NOMO-1 (cell line): ENCODE results near the gene CCDC78.
A peak's percentile ranks its signal among the peaks of the same experiment; 100 is the strongest.
"Not testable (repeated sequence)": the region's sequence is repeated elsewhere in the genome, so short reads cannot be mapped to it uniquely, and the experiment has no call there.

Source experiments
- DNase-seq, 2 experiments: peaks; one replicate each; lab custom pipeline; 2025; ENCODE audit not compliant: unreplicated experiment in 2 of 2; lab: John Stamatoyannopoulos, UW

The CCDC78 gene

GRCh38 chr16:695355-696089 lies 30.7 kb downstream of the CCDC78 start:
- peak; percentile 23 to 44 for DNase-seq

- no peak for DNase-seq
These were observed 31.3 kb downstream of the CCDC78 start for GRCh38 chr16:694863-695354.

GRCh38 chr16:694187-694862 lies 31.9 kb downstream of the CCDC78 start:
- DNase-seq: no peak

GRCh38 chr16:693766-694165 lies 32.5 kb downstream of the CCDC78 start:
- no peak for DNase-seq

- no peak for DNase-seq
These were observed 32.9 kb downstream of the CCDC78 start for GRCh38 chr16:693364-693763.

GRCh38 chr16:692356-693108 lies 33.7 kb downstream of the CCDC78 start:
- DNase-seq: no peak

- not testable (repeated sequence) for DNase-seq
These were observed 35.0 kb downstream of the CCDC78 start for GRCh38 chr16:691242-691641.

- DNase-seq: no peak
These were observed 36.9 kb downstream of the CCDC78 start for GRCh38 chr16:689175-689897.

GRCh38 chr16:687499-687898 lies 38.7 kb downstream of the CCDC78 start:
- no peak for DNase-seq

GRCh38 chr16:686459-687260 lies 39.6 kb downstream of the CCDC78 start:
- DNase-seq: no peak

GRCh38 chr16:685967-686366 lies 40.3 kb downstream of the CCDC78 start:
- DNase-seq: no peak

- no peak for DNase-seq
These were observed 41.1 kb downstream of the CCDC78 start for GRCh38 chr16:684961-685696.

- DNase-seq: peak; percentile 94
These were observed 42.0 kb downstream of the CCDC78 start, which contains the start of gene JMJD8 for GRCh38 chr16:684071-684794. Gene JMJD8 (minus strand): TSS chr16:684334. CDS start chr16:684319, 15 bp downstream.

- DNase-seq: no peak
These were observed 42.7 kb downstream of the CCDC78 start for GRCh38 chr16:683396-684070.

- no peak for DNase-seq
These were observed 43.5 kb downstream of the CCDC78 start for GRCh38 chr16:682493-683395.

- DNase-seq: no peak
These were observed 44.4 kb downstream of the CCDC78 start for GRCh38 chr16:681746-682427.
